ENCODE results near the gene FYN.

FYN gene

DNA sequence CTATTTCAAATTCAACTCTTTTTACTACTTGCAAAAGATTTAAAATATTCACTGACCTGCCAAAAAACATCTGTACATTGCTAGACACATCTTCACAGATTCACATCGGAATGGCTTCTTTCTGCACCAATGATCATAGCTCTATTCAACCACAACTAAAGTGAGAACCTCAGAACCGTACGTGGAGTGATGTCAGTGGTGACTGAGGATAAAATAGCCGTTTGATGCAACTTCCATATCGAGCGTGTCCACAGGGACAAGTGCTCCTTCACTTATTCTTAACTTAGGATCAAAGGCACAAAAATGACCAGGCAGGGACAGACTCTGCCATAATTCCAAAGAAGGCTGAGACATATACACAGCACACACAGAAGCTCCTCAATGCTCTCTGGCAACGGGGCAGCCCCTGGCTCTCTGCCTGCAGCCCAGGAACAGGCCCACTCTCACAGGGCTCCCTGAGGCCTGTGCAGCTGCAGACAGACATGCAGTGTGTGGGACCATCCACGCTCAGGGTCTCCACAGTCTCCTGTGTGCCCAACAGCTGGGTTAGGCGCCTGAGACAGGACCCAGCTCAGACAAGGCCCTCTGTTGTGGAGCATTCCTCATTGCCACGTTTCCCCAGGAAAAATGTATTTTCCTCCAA lies 22.8 kb downstream of the FYN start:
- DNase-seq (ENCODE audit: low read depth, low spot score), result no peak
- CTCF ChIA-PET, result interaction anchor here (3.2 kb wide), 1 partner anchor 11 kb away, joined by 8 read pairs; no protein-coding TSS in a partner anchor
- POLR2A ChIA-PET, result no interaction called here
- H3K4me3 ChIP-seq (ENCODE audit: low read depth, low read length), result no peak overlapping the region
- TF ChIP-seq, protein P1, sequence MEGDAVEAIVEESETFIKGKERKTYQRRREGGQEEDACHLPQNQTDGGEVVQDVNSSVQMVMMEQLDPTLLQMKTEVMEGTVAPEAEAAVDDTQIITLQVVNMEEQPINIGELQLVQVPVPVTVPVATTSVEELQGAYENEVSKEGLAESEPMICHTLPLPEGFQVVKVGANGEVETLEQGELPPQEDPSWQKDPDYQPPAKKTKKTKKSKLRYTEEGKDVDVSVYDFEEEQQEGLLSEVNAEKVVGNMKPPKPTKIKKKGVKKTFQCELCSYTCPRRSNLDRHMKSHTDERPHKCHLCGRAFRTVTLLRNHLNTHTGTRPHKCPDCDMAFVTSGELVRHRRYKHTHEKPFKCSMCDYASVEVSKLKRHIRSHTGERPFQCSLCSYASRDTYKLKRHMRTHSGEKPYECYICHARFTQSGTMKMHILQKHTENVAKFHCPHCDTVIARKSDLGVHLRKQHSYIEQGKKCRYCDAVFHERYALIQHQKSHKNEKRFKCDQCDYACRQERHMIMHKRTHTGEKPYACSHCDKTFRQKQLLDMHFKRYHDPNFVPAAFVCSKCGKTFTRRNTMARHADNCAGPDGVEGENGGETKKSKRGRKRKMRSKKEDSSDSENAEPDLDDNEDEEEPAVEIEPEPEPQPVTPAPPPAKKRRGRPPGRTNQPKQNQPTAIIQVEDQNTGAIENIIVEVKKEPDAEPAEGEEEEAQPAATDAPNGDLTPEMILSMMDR (IDR thresholded peaks at IDR 0.05; ENCODE audit: insufficient read depth, low read length, missing control alignments), result no peak

DNA sequence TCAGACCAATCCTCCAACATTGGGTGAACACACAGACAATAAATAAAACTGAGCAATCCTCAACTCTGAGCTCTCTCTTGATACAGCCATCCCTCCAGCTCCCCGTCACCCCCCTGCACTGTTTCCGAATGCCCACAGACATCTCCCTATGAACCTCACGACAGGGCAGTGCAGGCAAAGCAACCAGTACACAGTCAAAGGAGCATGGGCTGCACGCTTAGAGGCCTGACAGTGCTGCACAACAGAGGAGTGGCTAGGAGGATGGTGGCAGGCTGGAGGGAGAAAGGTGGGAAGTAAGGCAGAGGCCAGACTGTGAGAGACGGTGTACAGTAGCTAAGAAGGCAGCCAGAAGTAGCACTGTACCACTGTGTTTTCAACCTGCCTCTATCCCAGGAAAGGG lies 24.0 kb downstream of the FYN start:
- POLR2A ChIA-PET, result no interaction called here
- TF ChIP-seq, protein P1 (IDR thresholded peaks at IDR 0.05; ENCODE audit: insufficient read depth, low read length, missing control alignments), result no peak
- no peak overlapping the region for H3K4me3 ChIP-seq (ENCODE audit: low read depth, low read length)
- CTCF ChIA-PET, result interaction anchor here (3.2 kb wide), 1 partner anchor 10 kb away, joined by 8 read pairs; no protein-coding TSS in a partner anchor
- DNase-seq (ENCODE audit: low read depth, low spot score), result no peak

DNA sequence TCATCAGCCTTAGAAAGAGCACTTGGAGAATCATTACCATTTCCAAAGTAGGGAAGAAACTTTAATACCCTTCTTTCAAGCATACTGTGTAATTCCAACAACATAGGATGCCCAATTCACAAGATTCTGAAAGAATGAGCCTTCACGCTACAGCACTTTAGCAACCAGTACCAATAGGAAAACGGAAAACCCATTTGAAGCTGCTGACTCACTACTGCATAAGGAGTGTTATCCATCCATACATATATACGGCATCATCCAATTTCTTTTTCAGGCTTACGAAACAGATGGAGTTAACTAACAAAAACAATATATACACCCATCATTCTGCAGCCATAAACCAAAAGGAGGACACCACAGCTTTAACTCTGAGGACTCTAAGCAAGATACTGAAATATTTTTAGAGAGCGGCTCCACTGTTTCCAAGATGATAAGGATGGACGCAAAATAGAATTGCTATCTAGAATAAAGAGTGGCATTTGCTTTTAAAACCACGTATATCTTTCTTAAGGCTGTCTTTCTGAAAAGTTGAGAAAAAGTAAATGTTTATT lies 24.9 kb downstream of the FYN start:
- no peak for DNase-seq (ENCODE audit: low read depth, low spot score)
- CTCF ChIA-PET, result interaction anchor here (1.9 kb wide), 1 partner anchor 9 kb away, joined by 6 read pairs; no protein-coding TSS in a partner anchor
- TF ChIP-seq, protein P1 (IDR thresholded peaks at IDR 0.05; ENCODE audit: insufficient read depth, low read length, missing control alignments), result no peak
- POLR2A ChIA-PET, result no interaction called here
- no peak overlapping the region for H3K4me3 ChIP-seq (ENCODE audit: low read depth, low read length)

DNA sequence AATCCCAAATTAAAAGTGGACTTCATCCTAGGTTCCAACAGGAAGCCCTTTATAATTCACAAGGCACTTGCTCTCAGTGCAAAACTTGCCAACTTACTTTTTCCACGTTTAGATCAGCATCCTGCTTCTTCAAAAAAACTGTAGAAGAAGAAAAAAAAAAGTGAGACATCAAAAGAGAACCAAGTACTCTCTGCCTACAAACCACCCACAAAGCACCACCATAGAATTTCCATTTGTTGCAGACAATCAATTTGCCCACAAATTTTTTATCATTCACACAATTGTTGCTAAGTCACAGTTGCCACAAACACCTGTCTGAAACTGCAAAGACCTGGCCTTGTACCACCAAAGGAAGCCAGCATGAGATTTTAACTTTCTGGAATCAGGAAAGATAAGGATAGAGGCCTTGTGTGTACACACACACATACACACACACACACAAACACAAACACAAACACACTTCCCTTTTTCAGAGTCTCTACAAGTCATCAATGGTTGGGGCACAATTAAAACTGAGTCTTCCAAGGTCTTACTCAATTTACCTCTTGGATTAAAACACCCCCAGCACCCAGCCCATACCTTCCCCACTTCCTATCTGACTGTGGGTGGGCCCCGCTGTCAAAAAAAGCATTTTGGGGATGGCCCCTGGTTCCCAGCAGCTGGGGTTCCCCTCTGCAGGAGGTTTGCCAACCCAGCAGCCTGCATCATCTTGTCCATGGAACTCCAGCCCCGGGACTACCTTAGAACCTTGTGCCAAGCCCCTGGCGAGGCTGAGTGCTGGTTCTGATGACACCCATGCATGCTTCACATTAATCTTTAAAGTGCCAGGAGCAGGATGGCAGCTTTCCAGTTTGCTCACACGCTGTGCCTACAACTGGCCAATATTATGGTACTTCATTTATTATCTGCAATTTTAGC lies 26.5 kb downstream of the FYN start:
- no peak overlapping the region for H3K4me3 ChIP-seq (ENCODE audit: low read depth, low read length)
- DNase-seq (ENCODE audit: low read depth, low spot score), result no peak
- TF ChIP-seq, protein P1 (IDR thresholded peaks at IDR 0.05; ENCODE audit: insufficient read depth, low read length, missing control alignments), result no peak
- POLR2A ChIA-PET, result no interaction called here
- CTCF ChIA-PET, result interaction anchor here (0.7 to 1.9 kb wide), 2 partner anchors 11 to 137 kb away, joined by 3 to 6 read pairs; no protein-coding TSS in a partner anchor

DNA sequence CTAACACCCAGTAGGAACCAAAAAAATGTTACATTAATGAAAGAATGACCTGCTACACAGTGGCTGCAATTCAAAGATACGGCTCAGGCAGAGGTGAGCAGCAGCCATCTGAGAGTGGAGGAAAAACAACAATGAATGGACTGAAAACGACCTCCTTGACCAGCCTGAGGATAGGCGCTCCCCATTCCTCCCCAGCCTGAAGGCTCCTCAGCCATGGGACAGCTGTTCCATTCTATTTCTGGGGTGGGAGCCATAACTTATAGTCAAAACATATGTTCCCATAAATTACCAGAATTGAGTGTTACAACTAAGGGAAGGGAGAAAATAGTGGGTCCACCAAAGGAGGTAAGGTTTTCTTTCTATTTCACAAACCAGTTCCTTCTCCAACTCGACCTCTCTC lies 27.2 kb downstream of the FYN start:
- ChIA-PET POLR2A (no interaction called here), CTCF (interaction anchor here (0.6 to 1.1 kb wide), 3 partner anchors 18 to 120 kb away, joined by 3 to 4 read pairs (median 3); no protein-coding TSS in a partner anchor)
- no peak overlapping the region for H3K4me3 ChIP-seq (ENCODE audit: low read depth, low read length)
- TF ChIP-seq, protein P1 (IDR thresholded peaks at IDR 0.05; ENCODE audit: insufficient read depth, low read length, missing control alignments), result no peak
- DNase-seq (ENCODE audit: low read depth, low spot score), result no peak
